ENCODE measurements around the gene LAMB4. TPM values are rescaled to one million over a fixed set of nuclear protein-coding genes. Genes with fewer than 3 reads are reported as not detected.

Gene LAMB4
- total and polyA plus RNA-seq, 4 experiments from 2014 or later = not detected

- H3K9me3 Mint-ChIP-seq = no peaks in the 10 kb centered on the region
- POLR2A ChIA-PET (ENCODE audit: partially characterized antibody) = no interaction called here
- no peaks in the 10 kb centered on the region for H3K4me1 ChIP-seq (ENCODE audit: insufficient read depth, low read length)
- H3K4me1 Mint-ChIP-seq = no peaks in the 10 kb centered on the region
- H3K4me3 Mint-ChIP-seq = no peak overlapping the region
- no peaks in the 10 kb centered on the region for H3K27me3 ChIP-seq (ENCODE audit: insufficient read depth, low read length)
- no peak overlapping the region for H3K27ac Mint-ChIP-seq
- no peaks in the 10 kb centered on the region for H3K9me3 ChIP-seq (ENCODE audit: control insufficient read depth in 1 of 2, low read length in 2 of 2)
- intact Hi-C loops (cut with micrococcal nuclease) = no loop called here
- no peaks in the 10 kb centered on the region for H3K36me3 ChIP-seq (ENCODE audit: insufficient read depth, low read length)
- H3K27me3 Mint-ChIP-seq = peaks cover 5 to 7% of the 10 kb centered on the region in 2 donors
- no peaks in the 10 kb centered on the region for H3K36me3 Mint-ChIP-seq
- no peak overlapping the region for H3K4me3 ChIP-seq (ENCODE audit: low read length in 2 of 2)
- CTCF ChIA-PET (ENCODE audit: partially characterized antibody) = interaction anchor here (0.6 kb wide), 1 partner anchor 99 kb away, joined by 3 read pairs; no protein-coding TSS in a partner anchor
- no peak for DNase-seq
- H3K27ac ChIP-seq (ENCODE audit: low read depth, low read length) = no peak overlapping the region
These were observed 154.7 kb downstream of the LAMB4 start for GRCh38 chr7:107975394-107976013.

- no peak for DNase-seq
- ChIA-PET CTCF (ENCODE audit: partially characterized antibody) (no interaction called here), POLR2A (ENCODE audit: partially characterized antibody) (no interaction called here)
- intact Hi-C loops (cut with micrococcal nuclease) = no loop called here
- no peak overlapping the region for H3K4me3 Mint-ChIP-seq
- H3K27ac ChIP-seq (ENCODE audit: low read depth, low read length) = no peak overlapping the region
- no peaks in the 10 kb centered on the region for H3K4me1 ChIP-seq (ENCODE audit: insufficient read depth, low read length)
- H3K27ac Mint-ChIP-seq = no peak overlapping the region
- no peaks in the 10 kb centered on the region for H3K27me3 ChIP-seq (ENCODE audit: insufficient read depth, low read length)
- peaks cover 7 to 8% of the 10 kb centered on the region in 2 donors for H3K27me3 Mint-ChIP-seq
- H3K36me3 Mint-ChIP-seq = no peaks in the 10 kb centered on the region
- H3K4me3 ChIP-seq (ENCODE audit: low read length in 2 of 2) = no peak overlapping the region
- no peaks in the 10 kb centered on the region for H3K4me1 Mint-ChIP-seq
- H3K9me3 Mint-ChIP-seq = no peaks in the 10 kb centered on the region
- no peaks in the 10 kb centered on the region for H3K9me3 ChIP-seq (ENCODE audit: control insufficient read depth in 1 of 2, low read length in 2 of 2)
- H3K36me3 ChIP-seq (ENCODE audit: insufficient read depth, low read length) = no peaks in the 10 kb centered on the region
These were observed 156.3 kb downstream of the LAMB4 start for GRCh38 chr7:107973861-107974260.

Other genes starting within 250 kb of the LAMB4 start
- 10 to 100 TPM; 42.1 to 51.1 TPM for gene DLD, start 239.2 kb downstream of the LAMB4 start, total RNA-seq
- 10 to 100 TPM; 57.8 to 75.9 TPM for gene DLD, start 239.2 kb downstream of the LAMB4 start, polyA plus RNA-seq
- not detected for gene LAMB1, start 127.2 kb downstream of the LAMB4 start, total RNA-seq
- gene LAMB1, start 127.2 kb downstream of the LAMB4 start, polyA plus RNA-seq = under 1 TPM in 1 of 2 donors, not detected in 1; 0.95 TPM

All from CD4-positive, alpha-beta memory T cell (primary cell).